GM19467 (cell line): ENCODE results near the gene RPA1.
"Not testable (repeated sequence)": the region's sequence is repeated elsewhere in the genome, so short reads cannot be mapped to it uniquely, and the experiment has no call there.

ENCODE experiments used
- ATAC-seq: cut with Tn5 transposase; IDR thresholded peaks from one replicate; pipeline ENCODE4 v1.9.1; 2021; ENCODE audit warnings: mild to moderate bottlenecking, moderate library complexity; ENCODE audit not compliant: unreplicated experiment

The RPA1 gene

GRCh38 chr17:1813088-1813487, 16.7 kb upstream of the RPA1 start:
- no peak for ATAC-seq

GRCh38 chr17:1820528-1821252, 9.1 kb upstream of the RPA1 start:
- no peak for ATAC-seq

- ATAC-seq = no peak
Observed at GRCh38 chr17:1829216-1829591, 601 bp upstream of the RPA1 start.

GRCh38 chr17:1830288-1830687, 483 bp downstream of the RPA1 start:
- no peak for ATAC-seq

- ATAC-seq = no peak
Observed at GRCh38 chr17:1834380-1835149, 4.8 kb downstream of the RPA1 start.

GRCh38 chr17:1839516-1839915, 9.7 kb downstream of the RPA1 start:
- no peak for ATAC-seq

- ATAC-seq = no peak
Observed at GRCh38 chr17:1843947-1844346, 14.1 kb downstream of the RPA1 start.

- no peak for ATAC-seq
Observed at GRCh38 chr17:1847191-1847590, 17.4 kb downstream of the RPA1 start.

- ATAC-seq = no peak
Observed at GRCh38 chr17:1852327-1852726, 22.5 kb downstream of the RPA1 start.

- ATAC-seq = no peak
Observed at GRCh38 chr17:1853698-1854097, 23.9 kb downstream of the RPA1 start.

- ATAC-seq = not testable (repeated sequence)
Observed at GRCh38 chr17:1856462-1856861, 26.7 kb downstream of the RPA1 start.

- no peak for ATAC-seq
Observed at GRCh38 chr17:1860978-1861377, 31.2 kb downstream of the RPA1 start.

GRCh38 chr17:1861391-1862010, 31.7 kb downstream of the RPA1 start:
- ATAC-seq = no peak

- no peak for ATAC-seq
Observed at GRCh38 chr17:1865252-1866037, 35.6 kb downstream of the RPA1 start.

GRCh38 chr17:1867307-1867706, 37.5 kb downstream of the RPA1 start:
- no peak for ATAC-seq

GRCh38 chr17:1868090-1868489, 38.3 kb downstream of the RPA1 start:
- ATAC-seq = no peak

GRCh38 chr17:1870592-1870991, 40.8 kb downstream of the RPA1 start:
- no peak for ATAC-seq

GRCh38 chr17:1871756-1872155, 42.0 kb downstream of the RPA1 start:
- no peak for ATAC-seq

- no peak for ATAC-seq
Observed at GRCh38 chr17:1872254-1872653, 42.4 kb downstream of the RPA1 start.

GRCh38 chr17:1872976-1873375, 43.2 kb downstream of the RPA1 start:
- ATAC-seq = no peak

GRCh38 chr17:1873418-1873817, 43.6 kb downstream of the RPA1 start:
- ATAC-seq = no peak
